Endothelial cell of umbilical vein (primary cell): ENCODE results near the gene NFX1.

Experiments
- CTCF ChIP-seq, 2 donors: IDR thresholded peaks; 1 replicate in 1 of 2; 2 replicates in 1 of 2; pipeline ENCODE4 v1.5.1; 2011; ENCODE audit warnings: low read length in 2 of 2, mild to moderate bottlenecking in 2 of 2, moderate library complexity in 2 of 2, control low read depth in 1 of 2, inconsistent platforms in 1 of 2, low read depth in 1 of 2; ENCODE audit not compliant: insufficient read depth in 1 of 2; ENCODE audit errors: extremely low read depth in 1 of 2
- EZH2 ChIP-seq: IDR thresholded peaks from 2 replicates; pipeline ENCODE4 v1.6.1; 2012; ENCODE audit warnings: borderline replicate concordance, low read depth, mild to moderate bottlenecking, moderate library complexity, low read length, inconsistent platforms; ENCODE audit not compliant: severe bottlenecking
- GATA2 ChIP-seq: IDR thresholded peaks from 2 replicates; pipeline ENCODE4 v1.7.0; 2011; ENCODE audit warnings: low read depth, mild to moderate bottlenecking, moderate library complexity, mixed read lengths, low read length; ENCODE audit not compliant: insufficient read length, insufficient read depth

- TF ChIP-seq GATA2: no peak
- no peak for TF ChIP-seq CTCF (IDR thresholded peaks at IDR 0.05; ENCODE audit: extremely low read depth in 1 of 2, insufficient read depth in 1 of 2, low read depth in 1 of 2, low read length in 2 of 2)
- no peak for TF ChIP-seq EZH2
Observed at GRCh38 chr9:33348998-33349397, 58.7 kb downstream of the NFX1 start.
